Upper lobe of right lung (tissue), 1 donor: ENCODE data around the gene GNG4. TPM values are rescaled to one million over a fixed set of nuclear protein-coding genes. Genes with fewer than 3 reads are reported as not detected.

Experiments
- ATAC-seq: fragments of 200-7000 bp; cut with Tn5 transposase; one replicate; pipeline ENCODE4 v1.9.1; 2020; ENCODE audit warnings: mild to moderate bottlenecking, moderate library complexity
- DNase-seq: peaks from one replicate; pipeline ENCODE4 v3.0.0-alpha.2; 2020
- H3K27ac ChIP-seq: fragments of 200-600 bp; one replicate; pipeline ENCODE4 v1.8.0; 2022
- H3K27me3 ChIP-seq: fragments of 200-600 bp; one replicate; pipeline ENCODE4 v1.8.0; 2022; ENCODE audit warnings: mild to moderate bottlenecking
- H3K36me3 ChIP-seq: fragments of 200-600 bp; one replicate; pipeline ENCODE4 v1.8.0; 2022
- H3K4me1 ChIP-seq: fragments of 200-600 bp; one replicate; pipeline ENCODE4 v1.8.0; 2022
- H3K4me3 ChIP-seq: fragments of 200-600 bp; one replicate; pipeline ENCODE4 v1.8.0; 2022; ENCODE audit warnings: mild to moderate bottlenecking
- H3K9me3 ChIP-seq: fragments of 200-600 bp; one replicate; pipeline ENCODE4 v1.8.0; 2022
- intact Hi-C: fragments of 100-400 bp; cut with DNase I; formaldehyde crosslinking; loops from one replicate; pipeline ENCODE4 v1.11.0; 2022
- total RNA-seq: library from RNA; stranded (reverse); fragmentation: NEBNext Ultra II Directional; extraction: Animal tissue kit (Norgen Biotek cat#: 25700); gene quantifications from one replicate; pipeline ENCODE4 v1.2.1, GENCODE V29; 2021
- TF ChIP-seq, protein P1 (sequence below): fragments of 200-600 bp; IDR thresholded peaks from one replicate; pipeline ENCODE4 v1.8.0; 2022; ENCODE audit warnings: antibody characterized with exemption
- donor health status: DM: no; HTN: yes; CAD: no; lungs with severe emphysema.

GNG4 gene
- total RNA-seq, 1 donor from 2014 or later, result not detected

DNA sequence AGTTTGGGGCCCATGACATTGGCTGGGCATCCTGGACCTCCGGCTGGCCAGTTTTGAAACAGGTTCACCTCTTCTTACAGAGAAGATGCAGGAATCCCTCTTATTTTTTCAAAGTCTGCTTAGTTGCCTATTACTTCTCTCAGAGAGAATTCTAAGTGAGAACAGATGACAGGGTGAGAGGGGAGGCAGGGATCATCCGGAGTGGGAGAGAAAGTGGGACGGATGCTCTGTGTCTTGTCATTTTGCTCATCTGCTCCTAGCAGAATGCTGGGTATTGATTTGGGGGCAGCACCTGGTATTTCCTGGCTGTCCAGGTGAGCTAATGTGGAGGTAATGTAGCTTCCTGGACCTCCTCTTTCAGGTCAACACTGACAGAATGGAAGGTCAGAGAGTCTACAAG, 32.4 kb downstream of the GNG4 start:
- H3K36me3 ChIP-seq, result no peaks in the 10 kb centered on the region
- ATAC-seq, result no peak
- DNase-seq, result no peak
- intact Hi-C loops, result no loop called here
- no peaks in the 10 kb centered on the region for H3K9me3 ChIP-seq
- H3K27me3 ChIP-seq, result peaks cover under 1% of the 10 kb centered on the region
- H3K4me1 ChIP-seq, result no peaks in the 10 kb centered on the region
- TF ChIP-seq, protein P1, sequence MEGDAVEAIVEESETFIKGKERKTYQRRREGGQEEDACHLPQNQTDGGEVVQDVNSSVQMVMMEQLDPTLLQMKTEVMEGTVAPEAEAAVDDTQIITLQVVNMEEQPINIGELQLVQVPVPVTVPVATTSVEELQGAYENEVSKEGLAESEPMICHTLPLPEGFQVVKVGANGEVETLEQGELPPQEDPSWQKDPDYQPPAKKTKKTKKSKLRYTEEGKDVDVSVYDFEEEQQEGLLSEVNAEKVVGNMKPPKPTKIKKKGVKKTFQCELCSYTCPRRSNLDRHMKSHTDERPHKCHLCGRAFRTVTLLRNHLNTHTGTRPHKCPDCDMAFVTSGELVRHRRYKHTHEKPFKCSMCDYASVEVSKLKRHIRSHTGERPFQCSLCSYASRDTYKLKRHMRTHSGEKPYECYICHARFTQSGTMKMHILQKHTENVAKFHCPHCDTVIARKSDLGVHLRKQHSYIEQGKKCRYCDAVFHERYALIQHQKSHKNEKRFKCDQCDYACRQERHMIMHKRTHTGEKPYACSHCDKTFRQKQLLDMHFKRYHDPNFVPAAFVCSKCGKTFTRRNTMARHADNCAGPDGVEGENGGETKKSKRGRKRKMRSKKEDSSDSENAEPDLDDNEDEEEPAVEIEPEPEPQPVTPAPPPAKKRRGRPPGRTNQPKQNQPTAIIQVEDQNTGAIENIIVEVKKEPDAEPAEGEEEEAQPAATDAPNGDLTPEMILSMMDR, result no peak
- H3K27ac ChIP-seq, result no peak overlapping the region
- H3K4me3 ChIP-seq, result no peak overlapping the region

DNA sequence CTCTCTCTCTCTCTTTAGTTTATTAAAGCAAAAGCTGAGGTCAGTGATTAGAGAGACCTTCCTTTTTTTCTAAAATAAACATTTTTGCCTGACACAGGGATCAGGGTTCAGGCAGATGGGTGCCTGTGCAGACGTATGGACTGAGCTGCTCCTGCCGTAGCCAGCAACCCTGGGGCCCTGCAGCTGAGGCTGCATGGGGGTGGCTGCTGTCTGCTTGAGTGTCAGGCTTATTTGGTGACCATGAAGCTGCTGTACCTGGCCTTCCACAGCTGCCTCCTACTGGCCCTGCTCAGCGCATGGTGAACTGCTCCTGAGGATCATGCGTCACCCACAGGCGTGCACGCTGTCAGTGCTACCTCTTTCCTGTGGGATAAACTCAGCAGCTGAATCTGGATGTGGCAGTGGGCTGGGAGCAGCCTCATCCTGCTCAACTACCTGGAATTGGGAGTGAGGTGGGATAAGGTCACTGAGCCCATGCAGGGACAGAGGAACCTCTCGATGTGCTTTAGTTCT, 35.1 kb downstream of the GNG4 start:
- Histone ChIP-seq H3K9me3 (no peaks in the 10 kb centered on the region), H3K4me3 (no peak overlapping the region), H3K4me1 (no peaks in the 10 kb centered on the region), H3K36me3 (no peaks in the 10 kb centered on the region), H3K27ac (no peak overlapping the region), H3K27me3 (no peaks in the 10 kb centered on the region)
- TF ChIP-seq, protein P1, result no peak
- intact Hi-C loops, result no loop called here
- no peak for DNase-seq
- ATAC-seq, result no peak

DNA sequence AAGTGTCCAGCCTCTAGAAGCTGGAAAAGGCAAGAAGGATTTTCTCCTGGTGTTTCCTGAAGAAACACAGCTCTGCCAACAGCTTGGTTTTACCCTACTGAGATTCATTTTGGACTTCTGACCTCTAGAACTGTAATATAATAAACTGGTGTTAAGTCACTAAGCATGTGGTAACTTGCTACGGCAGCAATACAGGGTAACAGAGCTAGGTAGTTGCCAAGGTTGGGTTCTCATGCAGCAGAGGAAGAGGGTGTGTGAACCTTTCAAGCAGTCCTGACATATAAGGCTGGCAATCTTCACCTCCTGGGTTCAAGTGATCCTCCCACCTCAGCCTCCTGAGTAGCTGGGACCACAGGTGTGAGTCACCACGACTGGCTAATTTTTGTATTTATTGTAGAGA, 36.0 kb downstream of the GNG4 start:
- H3K9me3 ChIP-seq, result no peaks in the 10 kb centered on the region
- H3K27me3 ChIP-seq, result no peaks in the 10 kb centered on the region
- H3K36me3 ChIP-seq, result no peaks in the 10 kb centered on the region
- no peak for ATAC-seq
- TF ChIP-seq, protein P1, result no peak
- H3K27ac ChIP-seq, result no peak overlapping the region
- no peak for DNase-seq
- no peaks in the 10 kb centered on the region for H3K4me1 ChIP-seq
- intact Hi-C loops, result no loop called here
- H3K4me3 ChIP-seq, result no peak overlapping the region

DNA sequence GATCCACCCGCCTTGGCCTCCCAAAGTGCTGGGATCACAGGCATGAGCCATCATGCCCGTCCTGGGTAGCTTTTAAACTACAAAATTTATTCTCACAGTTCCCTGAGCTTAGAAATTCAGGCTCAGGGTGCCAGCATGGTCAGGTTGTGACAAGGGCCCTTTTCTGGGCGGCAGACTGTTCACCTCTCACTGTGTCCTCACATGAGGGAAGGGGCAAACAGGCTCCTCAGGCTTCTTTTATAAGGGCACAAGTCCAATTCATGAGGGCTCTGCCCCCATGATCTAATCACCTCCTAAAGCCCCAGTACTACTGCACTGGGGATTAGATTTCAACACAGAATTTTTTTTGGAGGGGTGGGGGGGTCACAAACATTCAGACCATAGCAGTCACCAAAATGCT, 36.8 kb downstream of the GNG4 start:
- no peaks in the 10 kb centered on the region for H3K4me1 ChIP-seq
- intact Hi-C loops, result no loop called here
- H3K9me3 ChIP-seq, result no peaks in the 10 kb centered on the region

DNA sequence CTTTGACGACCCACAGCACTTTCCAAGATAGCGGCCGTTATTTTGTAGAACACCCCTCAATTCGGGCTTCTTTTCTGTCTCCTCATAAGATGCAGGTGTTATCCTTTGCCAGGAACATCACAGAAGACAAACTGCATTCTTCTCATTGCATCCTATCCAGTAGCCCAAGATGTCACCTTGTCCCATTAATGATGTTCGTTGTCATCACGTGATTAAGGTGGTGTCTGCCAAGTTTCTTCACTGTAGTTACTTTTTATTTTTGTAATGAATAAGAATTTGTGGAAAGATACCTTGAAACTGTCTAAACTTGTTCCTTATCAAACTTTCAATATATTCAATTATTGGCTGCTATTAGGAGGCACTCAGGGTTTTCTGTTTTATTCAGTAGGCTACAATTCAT, 39.4 kb downstream of the GNG4 start:
- DNase-seq (no peak), ATAC-seq (no peak)
- Histone ChIP-seq H3K4me3 (no peak overlapping the region), H3K9me3 (no peaks in the 10 kb centered on the region), H3K36me3 (no peaks in the 10 kb centered on the region), H3K27ac (no peak overlapping the region), H3K4me1 (no peaks in the 10 kb centered on the region), H3K27me3 (no peaks in the 10 kb centered on the region)
- intact Hi-C loops, result no loop called here
- TF ChIP-seq, protein P1, result no peak

More for the DNA sequence above, 36.8 kb downstream of the GNG4 start:
- H3K27ac ChIP-seq, result no peak overlapping the region
- ATAC-seq, result no peak
- TF ChIP-seq, protein P1, result no peak
- no peak overlapping the region for H3K4me3 ChIP-seq
- H3K27me3 ChIP-seq, result no peaks in the 10 kb centered on the region
- no peaks in the 10 kb centered on the region for H3K36me3 ChIP-seq
- DNase-seq, result no peak

DNA sequence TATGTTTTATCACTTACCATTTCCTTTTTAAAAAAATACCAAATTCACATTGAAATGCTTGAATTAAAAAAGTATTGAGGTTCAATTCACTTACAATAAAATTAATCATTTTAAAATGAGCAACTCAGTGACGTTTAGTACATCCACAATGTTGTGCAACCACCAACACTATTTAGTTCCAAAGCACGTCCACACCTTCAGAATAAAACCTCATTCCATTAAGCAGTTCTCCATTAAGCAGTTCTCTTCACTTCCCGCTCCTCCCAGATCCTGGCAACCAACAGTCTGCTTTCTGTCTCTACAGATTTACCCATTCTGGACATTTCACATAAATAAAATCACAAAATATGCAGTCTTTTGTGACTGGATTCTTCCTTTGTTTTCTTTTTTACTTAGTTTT, 41.3 kb downstream of the GNG4 start:
- TF ChIP-seq, protein P1, result no peak
- intact Hi-C loops, result no loop called here
- no peak overlapping the region for H3K4me3 ChIP-seq
- no peaks in the 10 kb centered on the region for H3K27me3 ChIP-seq
- DNase-seq, result no peak
- no peak overlapping the region for H3K27ac ChIP-seq
- ATAC-seq, result no peak
- H3K9me3 ChIP-seq, result no peaks in the 10 kb centered on the region
- H3K36me3 ChIP-seq, result no peaks in the 10 kb centered on the region
- H3K4me1 ChIP-seq, result no peaks in the 10 kb centered on the region
